Activated naive CD8-positive, alpha-beta T cell treated with anti-CD3 and anti-CD28 coated beads for 36 hours (primary cell): Measurements from ENCODE around the gene PCNX2. TPM values are rescaled to one million over a fixed set of nuclear protein-coding genes. Genes with fewer than 3 reads are reported as not detected.
"Not testable (repeated sequence)": the region's sequence is repeated elsewhere in the genome, so short reads cannot be mapped to it uniquely, and the experiment has no call there.

Source experiments
- DNase-seq: peaks from one replicate; pipeline ENCODE4 v3.0.0; 2021
- H3K27ac Mint-ChIP-seq: one replicate; pipeline ENCODE4 v1.8.0; 2022; ENCODE audit warnings: mild to moderate bottlenecking, moderate library complexity, mixed read lengths
- H3K27me3 Mint-ChIP-seq: one replicate; pipeline ENCODE4 v1.8.0; 2022; ENCODE audit warnings: mild to moderate bottlenecking, mixed read lengths
- H3K36me3 Mint-ChIP-seq: one replicate; pipeline ENCODE4 v1.8.0; 2021; ENCODE audit warnings: mild to moderate bottlenecking, mixed read lengths
- H3K4me1 Mint-ChIP-seq: one replicate; pipeline ENCODE4 v1.8.0; 2021; ENCODE audit warnings: mixed read lengths
- H3K4me3 Mint-ChIP-seq: one replicate; pipeline ENCODE4 v1.8.0; 2022; ENCODE audit warnings: mild to moderate bottlenecking, moderate library complexity, mixed read lengths
- H3K9me3 Mint-ChIP-seq: one replicate; pipeline ENCODE4 v1.8.0; 2022; ENCODE audit warnings: mixed read lengths
- total RNA-seq, 2 experiments: library from RNA; stranded (reverse); gene quantifications; one replicate each; pipeline ENCODE4 v1.2.3, GENCODE V29; 2021

PCNX2 gene
- total RNA-seq, 2 experiments from 2014 or later: 10.6 to 12.5 TPM

DNA sequence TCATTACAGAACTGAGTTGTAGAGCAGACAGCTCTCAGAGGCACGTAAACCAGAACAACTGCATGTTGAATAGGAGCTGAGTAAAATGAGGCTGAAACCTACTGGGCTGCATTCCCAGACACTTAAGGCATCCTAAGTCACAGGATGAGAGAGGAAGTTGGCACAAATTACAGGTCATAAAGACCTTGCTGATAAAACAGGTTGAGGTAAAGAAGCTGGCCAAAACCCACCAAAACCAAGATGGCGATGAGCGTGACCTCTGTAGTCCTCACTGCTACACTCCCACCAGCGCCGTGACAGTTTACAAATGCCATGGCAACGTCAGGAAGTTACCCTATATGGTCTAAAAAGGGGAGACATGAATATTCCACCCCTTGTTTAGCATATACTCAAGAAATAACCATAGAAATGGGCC is 187.8 kb downstream of the PCNX2 start:
- not testable (repeated sequence) for H3K4me1 Mint-ChIP-seq, H3K9me3 Mint-ChIP-seq, H3K27ac Mint-ChIP-seq, H3K27me3 Mint-ChIP-seq, H3K4me3 Mint-ChIP-seq, DNase-seq
- H3K36me3 Mint-ChIP-seq: peaks cover 48% of the 10 kb centered on the region

DNA sequence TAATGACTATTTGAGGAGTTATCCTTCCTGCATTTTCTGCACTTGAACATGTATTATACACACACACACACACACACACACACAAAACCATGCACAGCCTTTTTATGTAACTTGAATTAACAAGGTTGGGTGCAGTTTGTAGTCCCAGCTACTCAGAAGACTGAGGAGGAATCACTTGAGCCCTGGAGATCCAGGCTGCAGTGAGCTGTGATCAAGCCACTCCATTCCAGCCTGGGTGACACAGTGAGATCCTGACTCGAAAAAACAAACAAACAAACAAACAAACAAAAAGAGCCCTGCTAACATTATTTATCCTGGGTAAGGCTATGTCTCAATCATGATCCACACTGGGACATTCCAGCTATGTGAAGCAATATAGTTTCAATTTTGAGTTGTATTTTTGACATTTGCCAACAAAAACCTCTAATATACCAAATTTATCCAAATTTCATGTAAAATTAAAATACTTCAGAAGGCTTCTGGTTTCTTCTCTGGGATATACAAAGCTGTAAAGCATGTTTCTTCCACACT is 188.3 kb downstream of the PCNX2 start:
- Mint-ChIP-seq H3K4me3 (no peak overlapping the region), H3K36me3 (peaks cover 42% of the 10 kb centered on the region), H3K27ac (no peak overlapping the region), H3K27me3 (no peaks in the 10 kb centered on the region), H3K9me3 (peaks cover 5% of the 10 kb centered on the region), H3K4me1 (no peaks in the 10 kb centered on the region)
- no peak for DNase-seq

DNA sequence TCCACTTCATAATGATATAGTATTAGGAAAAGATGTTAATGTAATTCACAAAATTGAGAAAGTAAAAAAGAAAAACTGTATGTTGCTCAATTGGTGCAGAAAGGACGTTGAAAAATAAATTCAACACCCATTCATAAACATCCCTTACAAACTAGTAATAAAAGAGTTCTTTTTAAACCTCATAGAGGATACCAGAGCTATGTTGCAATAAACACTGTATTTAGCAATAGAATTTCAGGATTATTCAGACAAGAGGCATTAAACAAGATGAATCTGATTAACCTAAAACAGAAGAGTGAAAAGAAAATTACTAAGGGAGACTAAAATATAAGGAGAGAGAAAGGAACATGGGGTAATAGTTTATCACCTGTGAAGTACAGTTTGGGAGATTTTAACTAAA is 190.3 kb downstream of the PCNX2 start:
- Mint-ChIP-seq H3K4me3 (no peak overlapping the region), H3K9me3 (peaks cover 5% of the 10 kb centered on the region), H3K27me3 (no peaks in the 10 kb centered on the region), H3K36me3 (peaks cover 34% of the 10 kb centered on the region), H3K4me1 (no peaks in the 10 kb centered on the region), H3K27ac (no peak overlapping the region)
- DNase-seq: no peak

DNA sequence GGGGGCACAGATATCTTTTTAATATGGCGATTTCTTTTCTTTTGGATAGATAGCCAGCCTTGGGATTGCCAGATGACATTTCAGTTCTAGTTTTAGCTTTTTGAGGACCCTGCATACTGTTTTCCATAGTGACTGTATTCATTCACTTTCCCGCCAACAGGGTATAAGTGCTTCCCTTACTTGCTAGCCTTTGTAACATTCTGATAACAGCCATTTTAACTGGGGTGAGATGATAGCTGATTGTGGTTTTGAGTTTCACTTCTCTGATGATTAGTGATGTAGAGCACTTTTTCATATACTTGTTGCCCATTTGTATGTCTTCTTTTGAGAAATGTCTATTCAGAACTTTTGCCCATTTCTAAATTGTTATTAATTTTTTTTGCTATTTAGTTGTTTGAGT is 193.2 kb downstream of the PCNX2 start:
- Mint-ChIP-seq H3K36me3 (peaks cover 20% of the 10 kb centered on the region), H3K27ac (no peak overlapping the region), H3K27me3 (no peaks in the 10 kb centered on the region), H3K4me3 (no peak overlapping the region), H3K4me1 (no peaks in the 10 kb centered on the region), H3K9me3 (peaks cover 5% of the 10 kb centered on the region)
- DNase-seq: no peak

DNA sequence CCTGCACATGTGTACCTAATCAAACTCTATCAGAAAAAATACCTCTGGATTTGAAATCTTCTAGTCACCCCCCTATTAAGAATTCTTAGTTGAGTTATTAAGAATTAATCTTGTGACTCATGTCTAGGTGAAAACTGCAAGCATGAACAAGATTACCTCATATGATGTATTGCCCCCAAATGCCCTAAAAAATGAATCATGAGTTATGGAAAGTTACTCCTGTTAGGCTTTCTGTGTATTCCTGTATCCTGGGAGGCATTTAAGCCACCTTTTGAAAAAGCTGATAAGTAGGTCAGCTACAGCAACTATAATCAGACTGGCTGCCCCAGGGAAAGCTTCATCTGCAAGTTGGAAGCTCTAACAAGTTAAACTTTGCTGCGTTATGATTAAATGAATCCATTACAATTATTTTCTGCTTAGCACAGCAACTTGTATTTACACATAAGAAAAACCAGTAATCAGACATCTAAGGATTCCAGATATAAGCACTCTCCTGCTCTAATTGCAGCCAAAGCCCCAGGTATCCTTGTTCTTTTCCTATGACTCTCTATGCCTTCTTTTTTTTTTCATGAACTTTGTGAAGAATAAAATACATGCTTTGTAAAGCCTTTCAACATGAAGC is 197.5 kb downstream of the PCNX2 start:
- Mint-ChIP-seq H3K27ac (no peak overlapping the region), H3K4me1 (no peaks in the 10 kb centered on the region), H3K4me3 (no peak overlapping the region)

DNA sequence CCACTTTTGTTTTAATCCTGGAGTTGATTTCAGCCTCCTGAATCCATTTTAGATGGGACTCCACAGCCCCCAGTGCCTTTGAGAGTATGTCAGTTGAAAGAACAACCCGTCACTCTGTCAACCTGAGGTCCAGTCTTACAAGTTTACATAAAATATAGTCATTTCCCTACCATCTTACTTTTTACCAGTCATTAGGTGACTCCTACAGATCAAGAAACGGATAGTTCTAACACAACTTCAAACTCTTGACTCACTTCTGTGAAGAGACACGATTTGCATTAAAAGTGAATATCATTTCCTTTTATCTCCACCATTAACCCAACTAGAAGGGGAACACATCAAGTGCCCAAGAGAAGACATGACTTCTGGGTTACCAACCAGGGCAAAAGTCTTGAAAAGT is 198.0 kb downstream of the PCNX2 start:
- Mint-ChIP-seq H3K27me3 (no peaks in the 10 kb centered on the region), H3K9me3 (no peaks in the 10 kb centered on the region), H3K36me3 (peaks cover 25% of the 10 kb centered on the region), H3K4me3 (no peak overlapping the region), H3K4me1 (no peaks in the 10 kb centered on the region), H3K27ac (no peak overlapping the region)
- DNase-seq: no peak

More for the DNA sequence above, 197.5 kb downstream of the PCNX2 start:
- Mint-ChIP-seq H3K27me3 (no peaks in the 10 kb centered on the region), H3K36me3 (peaks cover 25% of the 10 kb centered on the region), H3K9me3 (no peaks in the 10 kb centered on the region)
- DNase-seq: no peak

DNA sequence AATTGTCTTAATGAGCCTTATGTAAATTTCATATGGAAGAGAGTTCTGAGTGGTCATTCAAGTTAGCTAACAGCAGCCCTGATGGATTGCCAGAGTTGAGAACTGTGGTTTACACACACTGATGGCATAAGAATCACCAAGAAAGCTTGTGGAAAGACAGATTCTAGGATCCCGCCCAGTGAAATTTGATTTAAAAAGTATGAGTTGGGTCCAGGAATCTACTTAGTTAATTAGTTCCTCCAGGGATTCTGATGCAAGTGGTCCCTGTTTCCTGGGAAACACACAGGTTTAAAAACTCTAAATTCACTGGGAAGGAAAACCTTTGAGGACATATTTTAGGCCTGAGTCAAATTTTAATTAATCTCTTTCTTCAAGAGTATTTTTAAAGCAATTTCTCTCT is 200.8 kb downstream of the PCNX2 start:
- Mint-ChIP-seq H3K9me3 (no peaks in the 10 kb centered on the region), H3K4me1 (no peaks in the 10 kb centered on the region), H3K36me3 (peaks cover 30% of the 10 kb centered on the region), H3K27me3 (no peaks in the 10 kb centered on the region), H3K4me3 (no peak overlapping the region), H3K27ac (no peak overlapping the region)
- no peak for DNase-seq

DNA sequence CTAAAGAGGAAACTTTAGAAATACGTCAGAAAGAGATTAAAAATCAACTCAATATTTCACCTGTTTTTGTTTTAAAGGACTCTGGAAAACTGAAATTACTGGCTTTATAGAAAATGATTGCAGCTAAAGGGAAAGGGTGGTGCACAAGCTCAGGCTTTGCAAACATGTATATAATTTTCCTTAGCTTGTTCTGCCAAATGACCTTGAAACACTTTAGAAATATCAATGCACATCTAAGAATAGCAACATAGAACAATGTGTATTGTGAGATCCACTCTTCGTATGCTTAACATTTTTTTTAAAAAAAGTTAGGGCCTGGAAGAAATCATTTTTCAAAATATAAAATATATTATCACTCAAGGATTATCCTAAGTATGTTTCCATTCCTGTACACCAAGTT is 201.3 kb downstream of the PCNX2 start:
- peaks cover 32% of the 10 kb centered on the region for H3K36me3 Mint-ChIP-seq
- no peak overlapping the region for H3K4me3 Mint-ChIP-seq
- no peak for DNase-seq
- H3K4me1 Mint-ChIP-seq: no peaks in the 10 kb centered on the region
- H3K27ac Mint-ChIP-seq: no peak overlapping the region
- no peaks in the 10 kb centered on the region for H3K27me3 Mint-ChIP-seq
- no peaks in the 10 kb centered on the region for H3K9me3 Mint-ChIP-seq

DNA sequence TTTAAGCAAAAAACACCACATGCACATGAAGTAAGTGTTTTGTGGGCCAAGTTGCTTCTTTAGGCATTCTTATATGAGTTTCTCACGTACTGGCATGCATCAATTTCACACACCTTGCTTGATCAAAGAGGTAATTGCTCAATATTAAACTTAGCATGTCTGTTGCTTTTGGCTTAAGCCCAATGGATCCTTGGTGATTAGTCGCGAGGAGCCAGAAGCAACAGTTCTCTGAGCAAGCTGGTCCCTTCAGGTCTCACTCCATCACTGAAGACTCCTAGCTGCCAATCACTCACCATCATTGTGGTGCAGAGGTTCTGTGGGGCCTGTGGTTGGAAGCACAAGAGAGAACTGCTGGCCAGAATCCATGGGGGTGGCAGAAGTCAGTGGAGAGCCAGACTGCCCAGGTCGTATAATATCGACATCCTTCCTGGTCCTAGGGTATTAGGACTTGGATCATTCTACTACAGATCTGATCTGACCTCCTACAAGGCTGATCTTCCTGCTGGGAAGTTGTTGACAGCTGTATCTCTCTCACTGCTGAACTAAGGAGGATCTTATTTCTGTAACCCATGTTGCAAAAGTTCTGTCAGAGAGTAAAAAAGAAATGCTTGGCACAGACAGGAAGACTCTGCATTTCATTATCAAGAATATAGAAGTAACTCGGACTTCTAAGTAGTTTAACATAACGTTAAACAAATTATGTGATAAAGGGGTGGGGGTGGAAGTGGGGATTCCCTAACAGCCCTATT is 204.6 kb downstream of the PCNX2 start:
- no peaks in the 10 kb centered on the region for H3K9me3 Mint-ChIP-seq
- H3K27ac Mint-ChIP-seq: no peak overlapping the region
- H3K4me1 Mint-ChIP-seq: no peaks in the 10 kb centered on the region
- H3K4me3 Mint-ChIP-seq: no peak overlapping the region
- H3K36me3 Mint-ChIP-seq: peaks cover 30% of the 10 kb centered on the region
- no peaks in the 10 kb centered on the region for H3K27me3 Mint-ChIP-seq
- DNase-seq: no peak

DNA sequence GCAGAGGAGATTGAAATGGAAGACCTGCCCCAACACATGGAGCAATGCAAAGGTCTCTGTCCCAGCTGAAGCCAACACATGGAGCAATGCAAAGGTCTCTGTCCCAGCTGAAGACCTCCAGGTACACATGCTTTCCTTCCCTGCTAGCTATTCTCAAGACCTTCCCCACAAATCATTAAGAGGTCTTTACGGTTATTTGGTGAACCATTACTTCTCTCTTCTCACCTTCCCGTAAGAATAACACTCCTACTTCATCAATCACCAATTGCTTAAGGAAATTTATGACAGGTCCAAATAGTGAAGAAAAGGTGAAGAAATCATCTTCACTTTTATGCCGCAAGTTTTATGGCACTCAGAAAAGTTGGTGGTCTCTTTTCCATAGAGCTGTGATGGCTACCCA is 206.3 kb downstream of the PCNX2 start:
- no peak overlapping the region for H3K4me3 Mint-ChIP-seq
- H3K4me1 Mint-ChIP-seq: no peaks in the 10 kb centered on the region
- DNase-seq: no peak
- peaks cover 29% of the 10 kb centered on the region for H3K36me3 Mint-ChIP-seq
- H3K9me3 Mint-ChIP-seq: no peaks in the 10 kb centered on the region
- H3K27me3 Mint-ChIP-seq: no peaks in the 10 kb centered on the region
- no peak overlapping the region for H3K27ac Mint-ChIP-seq

DNA sequence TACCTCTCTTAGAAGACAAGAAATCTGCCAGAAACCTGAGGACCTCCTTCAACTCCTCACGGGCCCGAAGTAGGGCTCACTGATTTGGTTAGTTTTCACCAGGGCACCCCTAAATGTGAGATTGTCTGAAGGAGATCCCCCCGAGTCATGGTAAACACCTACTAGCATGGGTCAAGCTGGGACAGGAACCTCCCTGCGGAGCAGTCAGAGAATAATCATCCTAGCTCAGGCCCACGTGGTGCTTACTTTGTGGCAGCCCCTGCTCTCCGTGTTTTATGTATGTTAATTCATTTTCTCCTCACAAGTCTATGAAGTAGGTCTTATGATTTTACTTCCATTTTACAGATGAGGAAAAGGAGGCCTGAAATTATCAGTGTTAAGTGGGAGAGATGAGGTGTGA is 206.9 kb downstream of the PCNX2 start:
- no peaks in the 10 kb centered on the region for H3K27me3 Mint-ChIP-seq
- H3K36me3 Mint-ChIP-seq: peaks cover 28% of the 10 kb centered on the region
- no peaks in the 10 kb centered on the region for H3K9me3 Mint-ChIP-seq
- H3K4me3 Mint-ChIP-seq: no peak overlapping the region
- H3K4me1 Mint-ChIP-seq: no peaks in the 10 kb centered on the region
- no peak overlapping the region for H3K27ac Mint-ChIP-seq
- DNase-seq: no peak

DNA sequence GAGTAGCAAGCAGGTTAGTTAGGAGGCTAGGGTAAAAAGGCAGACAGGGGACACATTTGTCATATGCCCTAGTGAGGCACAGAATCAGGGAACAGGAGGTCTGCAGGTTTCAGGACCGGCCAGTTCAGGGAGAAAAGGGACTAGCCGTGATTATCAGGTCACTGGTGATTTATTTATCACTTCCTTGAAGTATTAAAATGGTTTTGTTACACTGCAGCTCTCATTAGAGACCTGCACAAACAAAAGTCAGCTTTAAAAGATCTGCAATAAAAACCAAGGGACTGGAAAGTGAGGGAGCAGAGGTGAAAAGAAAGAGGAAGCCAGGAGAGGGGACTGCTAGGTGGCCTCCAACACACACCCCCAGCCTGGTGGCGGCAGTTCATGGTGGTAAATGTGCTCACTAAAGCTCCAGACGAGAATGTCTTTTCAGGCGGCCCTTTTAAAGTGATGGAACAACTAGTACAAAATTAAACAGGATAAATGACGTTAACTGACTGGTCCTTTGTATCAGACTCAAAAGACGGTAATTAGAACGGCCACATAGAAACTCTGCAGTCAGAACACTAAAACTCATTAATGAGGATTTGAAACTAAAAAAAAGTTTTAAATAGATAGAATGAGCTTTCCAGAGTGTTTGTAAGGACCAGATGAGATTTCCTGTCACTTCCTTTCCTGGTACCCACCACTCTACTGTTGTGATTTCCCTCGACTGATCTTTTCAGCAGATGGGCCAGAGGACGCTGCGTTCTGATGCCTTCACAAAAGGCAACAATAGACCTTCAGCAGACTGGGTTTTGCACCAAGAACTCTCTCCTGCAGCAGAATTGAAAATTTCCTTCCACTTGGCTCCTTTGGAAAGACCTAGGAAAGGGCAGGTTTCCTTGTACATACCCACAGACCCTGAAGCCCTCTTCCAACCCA is 208.3 kb downstream of the PCNX2 start:
- no peak for DNase-seq
- H3K27ac Mint-ChIP-seq: no peak overlapping the region
- H3K4me3 Mint-ChIP-seq: no peak overlapping the region
- H3K9me3 Mint-ChIP-seq: no peaks in the 10 kb centered on the region
- H3K36me3 Mint-ChIP-seq: peaks cover 26% of the 10 kb centered on the region
- H3K4me1 Mint-ChIP-seq: no peaks in the 10 kb centered on the region
- no peaks in the 10 kb centered on the region for H3K27me3 Mint-ChIP-seq

DNA sequence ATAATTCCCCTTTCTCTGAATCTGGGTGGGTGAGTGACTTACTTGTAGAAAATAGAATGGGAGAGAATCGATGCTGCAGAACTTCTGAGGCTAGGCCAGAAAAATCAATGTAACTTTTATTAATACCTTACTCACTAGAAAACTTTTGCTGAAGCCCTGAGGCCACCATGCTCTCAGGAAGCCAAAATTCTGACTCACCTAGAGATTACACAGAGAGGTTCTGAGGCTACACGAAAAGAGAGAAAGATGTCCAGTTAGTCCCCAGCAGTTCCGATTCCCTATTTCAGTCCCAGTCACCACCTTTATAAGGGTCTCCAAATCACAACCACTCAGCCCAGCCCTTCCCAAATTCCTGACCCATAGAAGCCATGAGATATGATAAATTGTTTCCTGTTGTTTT is 210.0 kb downstream of the PCNX2 start:
- H3K4me3 Mint-ChIP-seq: no peak overlapping the region
- H3K4me1 Mint-ChIP-seq: no peaks in the 10 kb centered on the region
- no peaks in the 10 kb centered on the region for H3K27me3 Mint-ChIP-seq
- H3K27ac Mint-ChIP-seq: no peak overlapping the region
- H3K36me3 Mint-ChIP-seq: peaks cover 24% of the 10 kb centered on the region
- no peak for DNase-seq
- H3K9me3 Mint-ChIP-seq: no peaks in the 10 kb centered on the region

DNA sequence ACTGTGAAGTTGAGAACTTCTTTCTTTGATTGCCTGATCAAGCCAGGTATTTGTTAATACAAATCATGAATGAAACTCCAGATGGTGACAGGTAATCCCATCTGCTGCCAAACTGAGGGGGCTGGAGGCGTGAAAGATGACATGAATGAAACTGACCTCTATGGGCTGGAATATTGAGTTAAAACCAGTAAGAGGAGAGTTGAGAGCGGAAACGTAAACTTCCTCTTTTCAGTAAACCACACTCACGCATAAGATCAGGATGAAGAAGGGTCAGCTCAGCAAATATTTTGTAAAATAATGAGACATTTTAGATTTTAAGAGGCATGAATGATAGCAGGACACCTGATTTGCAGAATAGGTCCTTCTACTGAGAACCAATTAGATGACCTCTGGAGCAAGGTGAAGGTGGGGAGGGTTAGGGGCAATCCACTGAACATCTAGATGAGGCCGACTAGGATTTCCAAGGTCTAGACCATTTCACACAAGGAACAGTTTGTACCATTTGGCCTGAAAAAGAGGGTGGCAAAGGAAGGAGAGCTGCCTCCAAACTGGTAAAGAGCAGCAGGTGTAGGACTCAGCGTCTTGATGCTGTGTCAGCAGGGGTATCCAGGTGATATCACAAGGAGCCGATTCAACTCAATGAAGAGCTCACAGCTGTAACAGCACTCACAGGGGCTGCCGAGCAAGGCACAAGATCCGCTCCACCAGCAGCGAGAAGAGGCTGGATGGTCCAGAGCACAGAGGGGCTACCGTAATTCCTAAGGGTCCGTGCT is 212.6 kb downstream of the PCNX2 start:
- Mint-ChIP-seq H3K9me3 (no peaks in the 10 kb centered on the region), H3K36me3 (peaks cover 21% of the 10 kb centered on the region), H3K27me3 (no peaks in the 10 kb centered on the region), H3K4me1 (no peaks in the 10 kb centered on the region), H3K4me3 (no peak overlapping the region), H3K27ac (no peak overlapping the region)
- DNase-seq: no peak
